ENCODE results near the gene DNAJC27. TPM values are rescaled to one million over a fixed set of nuclear protein-coding genes. Genes with fewer than 3 reads are reported as not detected.

DNAJC27 gene
- total RNA-seq, 2 experiments from 2014 or later, result 20.0 to 23.1 TPM

GRCh38 chr2:24929230-24929629 is 42.5 kb downstream of the DNAJC27 start:
- Mint-ChIP-seq H3K27me3 (no peaks in the 10 kb centered on the region), H3K4me3 (no peak overlapping the region), H3K27ac (no peak overlapping the region), H3K9me3 (no peaks in the 10 kb centered on the region), H3K36me3 (ENCODE audit: low read depth) (no peaks in the 10 kb centered on the region), H3K4me1 (ENCODE audit: low read depth) (no peaks in the 10 kb centered on the region)
- POLR2A ChIA-PET, result no interaction called here
- no peak for DNase-seq
- peaks cover 20% of the 10 kb centered on the region for H3K4me1 ChIP-seq (ENCODE audit: insufficient read depth, low read length)
- H3K36me3 ChIP-seq (ENCODE audit: insufficient read depth, low read length), result no peaks in the 10 kb centered on the region
- no peak for ATAC-seq (ENCODE audit: poor library complexity)
- CTCF ChIA-PET, result interaction anchor here (0.6 kb wide), 1 partner anchor 101 kb away, joined by 3 read pairs; no protein-coding TSS in a partner anchor
- no peaks in the 10 kb centered on the region for H3K27me3 ChIP-seq (ENCODE audit: control insufficient read depth in 1 of 2, insufficient read depth in 2 of 2, low read length in 2 of 2)
- no peak overlapping the region for H3K27ac ChIP-seq (ENCODE audit: low read depth in 1 of 2, low read length in 2 of 2)
- intact Hi-C loops (cut with DNase I, micrococcal nuclease), result no loop called here
- no peaks in the 10 kb centered on the region for H3K9me3 ChIP-seq (ENCODE audit: control insufficient read depth in 1 of 2, insufficient read depth in 1 of 2, low read length in 2 of 2)
- H3K4me3 ChIP-seq (ENCODE audit: low read length), result no peak overlapping the region
- no peak for TF ChIP-seq CTCF (IDR thresholded peaks at IDR 0.05)

DNA sequence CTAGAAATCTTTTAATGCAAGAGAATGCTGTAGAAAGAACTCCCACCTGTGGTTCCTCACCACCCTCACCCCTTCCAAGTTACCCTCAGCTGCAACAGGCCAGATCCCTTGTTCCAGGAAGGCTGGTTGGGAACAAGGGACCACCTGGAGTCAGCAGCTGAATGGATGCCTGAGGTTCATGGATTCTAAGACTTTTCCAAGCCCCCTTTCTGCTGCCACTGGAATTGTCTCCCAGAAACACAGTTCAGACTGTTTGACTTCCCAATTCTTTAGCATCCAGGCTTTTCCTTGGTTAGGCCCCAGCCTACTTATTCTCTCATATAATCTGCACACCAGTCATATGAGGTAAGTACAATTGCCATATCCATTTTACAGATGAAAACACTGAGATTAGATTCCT is 43.7 kb downstream of the DNAJC27 start:
- H3K9me3 Mint-ChIP-seq, result no peaks in the 10 kb centered on the region

DNA sequence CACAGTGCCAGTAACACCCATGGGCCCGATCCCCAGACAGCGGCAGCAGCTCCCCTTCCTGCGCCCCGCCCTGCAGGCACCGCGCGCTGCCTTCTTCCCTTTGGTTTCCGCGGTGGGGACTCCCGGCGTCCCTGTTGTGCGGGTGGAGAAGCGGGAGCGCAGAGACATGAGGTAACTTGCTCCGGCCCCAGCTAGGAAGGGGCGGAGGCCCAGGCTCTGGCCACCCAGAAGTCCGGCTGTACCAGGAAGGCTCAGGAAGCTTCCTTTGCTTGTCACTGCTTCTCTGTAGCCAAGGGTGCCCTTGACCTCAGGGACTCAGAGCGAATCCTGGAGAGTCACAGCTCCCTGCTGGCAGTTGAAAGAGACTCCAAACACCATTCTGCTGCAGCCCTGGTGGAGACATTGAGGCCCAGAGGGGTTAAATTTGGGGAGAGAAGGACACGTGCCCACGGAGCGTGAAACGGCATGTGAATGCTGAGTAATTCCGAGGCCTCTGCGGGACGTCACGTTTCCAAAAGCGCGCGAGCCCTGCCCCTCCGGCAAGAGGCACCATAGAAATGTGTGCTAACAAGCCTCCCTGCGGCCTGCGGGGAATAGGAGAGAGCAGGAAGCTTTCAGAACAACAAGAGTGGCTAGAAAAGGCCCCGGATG is 45.0 kb downstream of the DNAJC27 start:
- Histone ChIP-seq H3K27ac (ENCODE audit: low read depth in 1 of 2, low read length in 2 of 2) (no peak overlapping the region), H3K4me1 (ENCODE audit: insufficient read depth, low read length) (peaks cover 20% of the 10 kb centered on the region), H3K4me3 (ENCODE audit: low read length) (peak overlapping the region; percentile 56), H3K9me3 (ENCODE audit: control insufficient read depth in 1 of 2, insufficient read depth in 1 of 2, low read length in 2 of 2) (no peaks in the 10 kb centered on the region), H3K36me3 (ENCODE audit: insufficient read depth, low read length) (no peaks in the 10 kb centered on the region), H3K27me3 (ENCODE audit: control insufficient read depth in 1 of 2, insufficient read depth in 2 of 2, low read length in 2 of 2) (no peaks in the 10 kb centered on the region)
- POLR2A ChIA-PET, result no interaction called here
- no peak overlapping the region for H3K4me3 Mint-ChIP-seq
- peak in 8 of 14 experiments; percentile 13 to 65 (median 28) for DNase-seq
- no peaks in the 10 kb centered on the region for H3K27me3 Mint-ChIP-seq
- CTCF ChIA-PET, result no interaction called here
- H3K9me3 Mint-ChIP-seq, result no peaks in the 10 kb centered on the region
- H3K4me1 Mint-ChIP-seq (ENCODE audit: low read depth), result no peaks in the 10 kb centered on the region
- TF ChIP-seq CTCF (IDR thresholded peaks at IDR 0.05), result no peak
- ATAC-seq (ENCODE audit: poor library complexity), result no peak
- intact Hi-C loops (cut with DNase I, micrococcal nuclease), result no loop called here
- no peaks in the 10 kb centered on the region for H3K36me3 Mint-ChIP-seq (ENCODE audit: low read depth)
- no peak overlapping the region for H3K27ac Mint-ChIP-seq

More for the DNA sequence above, 43.7 kb downstream of the DNAJC27 start:
- POLR2A ChIA-PET, result no interaction called here
- H3K36me3 ChIP-seq (ENCODE audit: insufficient read depth, low read length), result no peaks in the 10 kb centered on the region
- Mint-ChIP-seq H3K4me1 (ENCODE audit: low read depth) (no peaks in the 10 kb centered on the region), H3K27ac (no peak overlapping the region), H3K36me3 (ENCODE audit: low read depth) (no peaks in the 10 kb centered on the region), H3K27me3 (no peaks in the 10 kb centered on the region), H3K4me3 (no peak overlapping the region)
- peaks cover 20% of the 10 kb centered on the region for H3K4me1 ChIP-seq (ENCODE audit: insufficient read depth, low read length)
- ATAC-seq (ENCODE audit: poor library complexity), result no peak
- TF ChIP-seq CTCF (IDR thresholded peaks at IDR 0.05), result no peak
- H3K9me3 ChIP-seq (ENCODE audit: control insufficient read depth in 1 of 2, insufficient read depth in 1 of 2, low read length in 2 of 2), result no peaks in the 10 kb centered on the region
- CTCF ChIA-PET, result no interaction called here
- no peak overlapping the region for H3K4me3 ChIP-seq (ENCODE audit: low read length)
- no peak overlapping the region for H3K27ac ChIP-seq (ENCODE audit: low read depth in 1 of 2, low read length in 2 of 2)
- no peaks in the 10 kb centered on the region for H3K27me3 ChIP-seq (ENCODE audit: control insufficient read depth in 1 of 2, insufficient read depth in 2 of 2, low read length in 2 of 2)
- no peak for DNase-seq
- intact Hi-C loops (cut with DNase I, micrococcal nuclease), result no loop called here
